DMS 273 (cell line): ENCODE measurements around the gene OSBPL2.

ENCODE experiments used
- DNase-seq: peaks from one replicate; lab custom pipeline; 2025; ENCODE audit not compliant: unreplicated experiment; lab: John Stamatoyannopoulos, UW

OSBPL2 gene

GRCh38 chr20:62321521-62321948 lies 83.2 kb downstream of the OSBPL2 start:
- DNase-seq, result peak; percentile 30

- no peak for DNase-seq
Measured at GRCh38 chr20:62321975-62322374, 83.7 kb downstream of the OSBPL2 start.

- no peak for DNase-seq
Measured at GRCh38 chr20:62322492-62323041, 84.2 kb downstream of the OSBPL2 start.

- DNase-seq, result no peak
Measured at GRCh38 chr20:62323146-62323979, 85.0 kb downstream of the OSBPL2 start.

- DNase-seq, result no peak
Measured at GRCh38 chr20:62323980-62324906, 85.9 kb downstream of the OSBPL2 start.

GRCh38 chr20:62325172-62325905 lies 87.0 kb downstream of the OSBPL2 start:
- DNase-seq, result no peak

GRCh38 chr20:62326559-62326958 lies 88.2 kb downstream of the OSBPL2 start:
- no peak for DNase-seq

- no peak for DNase-seq
Measured at GRCh38 chr20:62326959-62327725, 88.8 kb downstream of the OSBPL2 start.

- peak; percentile 34 for DNase-seq
Measured at GRCh38 chr20:62327726-62328495, 89.6 kb downstream of the OSBPL2 start.

GRCh38 chr20:62328684-62329388 lies 90.5 kb downstream of the OSBPL2 start:
- DNase-seq, result no peak

GRCh38 chr20:62329389-62330377 lies 91.4 kb downstream of the OSBPL2 start:
- DNase-seq, result no peak

GRCh38 chr20:62330576-62331317 lies 92.4 kb downstream of the OSBPL2 start:
- DNase-seq, result no peak

- DNase-seq, result no peak
Measured at GRCh38 chr20:62331347-62331746, 93.0 kb downstream of the OSBPL2 start.

- DNase-seq, result no peak
Measured at GRCh38 chr20:62332421-62332820, 94.1 kb downstream of the OSBPL2 start.

- DNase-seq, result no peak
Measured at GRCh38 chr20:62332989-62333819, 94.9 kb downstream of the OSBPL2 start.
